GM18907 (cell line): Measurements from ENCODE around the gene CDCA4.
A peak's percentile ranks its signal among the peaks of the same experiment; 100 is the strongest.

Source experiments
- ATAC-seq: cut with Tn5 transposase; IDR thresholded peaks from one replicate; pipeline ENCODE4 v1.9.1; 2021; ENCODE audit warnings: mild to moderate bottlenecking, moderate library complexity; ENCODE audit not compliant: unreplicated experiment

CDCA4 gene

GRCh38 chr14:104993306-104993705 lies 27.6 kb downstream of the CDCA4 start:
- no peak for ATAC-seq

GRCh38 chr14:104992501-104992900 lies 28.4 kb downstream of the CDCA4 start:
- no peak for ATAC-seq

DNA sequence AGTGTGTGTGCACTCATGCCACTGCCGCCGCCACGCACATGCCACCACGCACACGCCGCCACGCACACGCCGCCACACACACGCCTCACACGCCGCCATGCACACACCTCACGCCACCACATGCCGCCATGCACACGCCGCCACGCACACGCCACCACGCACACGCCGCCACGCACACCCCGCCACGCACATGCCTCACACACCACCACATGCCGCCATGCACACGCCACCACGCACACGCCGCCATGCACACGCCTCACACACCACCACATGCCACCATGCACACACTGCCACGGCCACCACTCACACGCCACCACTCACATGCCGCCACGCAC lies 29.0 kb downstream of the CDCA4 start:
- ATAC-seq = no peak

DNA sequence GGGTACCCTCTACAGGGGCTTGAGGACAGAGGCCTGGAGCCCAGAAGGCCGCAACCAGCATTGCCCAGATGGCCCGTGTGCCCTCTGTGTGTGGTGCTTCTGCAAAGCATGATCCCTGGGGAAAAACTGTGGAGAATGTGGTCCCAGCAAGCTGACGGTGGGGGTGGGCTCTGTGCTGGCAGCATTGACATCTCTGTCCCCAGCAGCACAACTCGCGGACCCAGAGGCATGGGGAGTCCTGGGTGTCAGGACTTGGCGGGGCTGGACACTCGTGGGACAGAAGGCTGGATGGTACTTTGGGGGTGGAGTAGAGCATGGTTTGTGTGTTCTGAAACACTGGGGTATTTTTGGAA lies 31.0 kb downstream of the CDCA4 start:
- ATAC-seq = no peak

DNA sequence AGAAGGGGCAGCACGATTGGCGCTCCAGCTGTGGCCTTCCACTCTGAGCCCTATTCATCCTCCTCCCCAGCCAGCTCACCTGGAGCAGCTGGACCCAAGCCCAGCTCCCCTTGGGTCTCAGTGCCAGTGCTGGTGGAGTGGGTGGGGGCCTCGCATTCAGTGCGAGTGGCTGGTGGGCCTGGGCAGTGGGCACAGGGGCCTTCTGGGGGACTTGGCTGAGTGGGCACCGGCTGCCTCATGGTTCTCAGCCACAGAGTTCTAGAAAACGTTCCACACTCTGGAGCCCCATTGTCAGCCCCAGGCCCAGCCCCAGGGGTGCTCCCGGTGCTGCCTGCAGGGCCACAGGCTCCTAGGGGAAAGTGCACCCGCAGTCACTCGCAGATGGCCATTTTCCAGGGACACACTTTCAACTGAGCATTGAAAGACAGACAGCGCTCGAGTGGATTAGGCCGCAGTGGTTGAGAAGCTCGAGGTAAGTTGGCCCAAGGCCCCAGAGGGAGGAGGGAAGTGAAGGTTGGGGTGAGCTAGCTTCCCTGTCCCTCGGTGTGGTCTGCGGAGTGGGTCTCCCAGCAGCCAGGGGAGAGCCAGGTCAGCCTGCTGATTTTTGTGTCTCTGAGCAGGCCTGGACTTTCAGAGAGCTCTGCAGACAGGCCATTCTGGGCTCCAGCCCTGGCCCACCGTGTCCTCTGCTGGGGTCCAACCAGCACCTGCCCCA lies 31.5 kb downstream of the CDCA4 start:
- ATAC-seq = no peak

DNA sequence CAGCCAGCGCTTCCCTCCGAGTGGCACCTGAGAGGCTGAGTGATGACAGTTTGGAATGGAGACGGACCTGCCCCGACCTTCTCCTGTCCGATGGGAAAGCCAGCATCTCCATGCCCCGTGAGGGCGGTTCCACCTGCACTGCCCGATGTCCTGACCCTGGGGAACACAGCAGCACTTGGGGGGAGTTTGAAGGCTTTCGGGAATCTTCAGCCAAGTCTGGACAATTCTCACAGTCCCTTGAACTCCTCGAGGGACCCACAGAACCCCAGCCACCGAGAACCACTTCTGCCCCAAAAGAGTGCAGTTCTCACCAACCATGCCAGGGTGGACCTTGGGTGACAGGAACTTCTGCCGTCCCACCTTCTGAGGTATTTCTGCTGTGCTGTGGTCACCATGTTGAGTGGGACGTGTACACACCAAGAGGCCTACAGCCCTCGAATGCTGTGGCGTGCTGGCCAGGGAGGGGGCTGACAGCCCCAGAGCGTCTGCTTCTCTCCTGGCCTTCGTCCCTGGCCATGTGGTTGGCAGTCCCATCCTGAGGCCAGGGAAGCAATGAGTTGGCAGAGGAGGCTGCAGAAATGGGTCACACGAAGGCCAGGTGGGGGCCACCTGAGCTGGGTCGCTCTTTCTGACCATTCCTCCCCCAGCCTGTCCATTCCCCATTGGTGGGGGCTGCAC lies 34.3 kb downstream of the CDCA4 start:
- ATAC-seq = no peak

DNA sequence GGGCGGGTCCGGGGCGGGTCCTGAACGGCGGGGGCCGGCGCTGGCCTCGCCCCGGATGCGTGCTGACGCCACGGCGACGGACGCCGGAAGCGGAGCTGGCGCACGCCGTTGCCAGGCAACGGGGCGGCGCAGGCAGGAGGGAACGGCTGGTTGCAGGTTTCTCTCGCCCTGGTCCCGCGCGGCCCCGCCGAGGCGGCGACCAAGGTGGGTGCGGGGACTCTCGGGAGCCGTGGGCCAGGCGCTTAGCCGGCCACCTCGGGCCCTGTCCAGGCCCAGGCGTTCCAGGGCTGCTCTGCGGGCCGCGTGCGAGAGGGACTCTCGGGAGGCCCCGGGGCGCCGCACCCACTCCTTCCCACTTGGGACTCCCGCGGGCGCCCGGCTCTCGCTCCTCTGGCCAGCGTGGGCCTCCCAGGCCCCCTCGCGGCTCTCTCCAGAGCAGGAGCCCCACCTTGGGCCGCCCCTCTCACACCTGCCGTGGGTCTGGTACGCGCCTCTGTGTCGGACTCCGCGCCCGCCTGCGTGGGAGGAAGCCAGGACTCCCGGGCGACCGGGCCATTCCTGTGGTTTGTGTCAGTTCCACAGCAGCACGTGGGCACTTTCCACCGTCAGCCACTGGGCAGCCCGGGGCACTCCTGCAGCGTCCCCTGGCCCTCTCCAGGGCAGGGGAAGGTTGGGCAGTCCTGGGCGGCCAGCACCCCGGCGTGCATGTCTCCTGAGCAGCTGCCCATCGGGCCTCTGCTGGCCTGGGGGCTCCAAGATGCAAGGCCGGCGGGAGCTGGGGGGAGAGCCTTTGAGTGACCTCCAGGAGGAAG lies 35.0 kb downstream of the CDCA4 start, which contains the start of gene CLBA1:
Gene CLBA1, plus strand, starts transcription at position 114 of the 812 bp plus-strand sequence. Its CDS starts 644 bp downstream, at position 758.
- ATAC-seq = peak; percentile 84

GRCh38 chr14:104984056-104984894 lies 36.6 kb downstream of the CDCA4 start:
- no peak for ATAC-seq

DNA sequence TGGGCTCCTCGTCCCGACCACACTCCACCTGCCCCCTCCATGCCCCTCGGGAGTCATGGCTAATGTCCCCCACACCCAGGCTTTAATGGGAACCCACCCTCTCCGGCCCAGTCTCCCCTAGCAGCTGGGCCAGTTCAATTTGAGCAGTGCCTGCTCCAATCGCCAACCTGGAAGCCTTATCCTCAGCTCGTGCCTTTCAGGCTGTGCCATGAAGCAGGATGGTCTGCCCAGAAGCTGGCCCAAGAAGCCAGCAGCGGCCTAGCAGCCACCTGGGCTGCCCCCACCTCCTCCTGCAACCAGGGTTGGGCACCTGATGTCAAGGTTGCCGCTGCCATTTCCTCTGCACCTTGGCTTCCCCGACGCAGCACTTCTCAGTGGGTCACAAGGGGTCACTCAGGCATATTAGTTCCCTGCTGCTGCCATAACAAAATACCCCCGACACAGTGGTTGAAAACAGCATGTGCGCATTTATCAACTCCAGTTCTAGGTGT lies 37.6 kb downstream of the CDCA4 start:
- no peak for ATAC-seq

DNA sequence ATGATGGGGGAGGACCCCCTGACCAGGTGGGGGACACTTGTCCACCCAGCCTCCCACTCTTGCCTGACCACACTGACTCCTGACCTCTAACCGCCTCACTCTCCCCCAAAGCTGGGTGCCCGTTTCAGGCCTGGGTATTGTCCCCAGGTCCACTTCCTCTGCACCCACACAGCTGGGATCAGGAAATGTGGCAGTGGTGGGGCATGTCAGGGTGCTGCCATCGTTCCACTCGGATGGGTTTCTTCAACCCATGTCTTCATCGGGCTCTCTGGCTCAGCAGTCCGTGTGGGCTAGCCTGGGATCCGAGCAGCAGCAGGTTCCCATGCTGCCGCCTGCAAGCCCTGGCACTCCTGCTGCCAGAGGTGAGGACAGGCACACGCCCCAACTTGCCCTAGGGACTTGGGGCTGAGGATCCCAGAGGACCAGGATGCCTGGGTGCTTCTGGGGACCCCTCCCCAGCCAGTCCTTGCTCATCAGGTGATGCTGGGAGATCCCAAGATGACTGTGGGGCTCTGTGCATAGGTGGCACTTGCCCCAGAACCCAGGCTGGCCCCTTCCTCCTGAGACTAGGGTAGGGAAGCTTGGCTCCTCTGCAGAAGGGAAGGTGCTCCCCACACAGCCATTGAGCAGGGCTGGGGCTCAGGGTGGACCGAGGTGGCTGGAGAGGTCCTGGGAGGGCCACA lies 38.2 kb downstream of the CDCA4 start:
- ATAC-seq = no peak

DNA sequence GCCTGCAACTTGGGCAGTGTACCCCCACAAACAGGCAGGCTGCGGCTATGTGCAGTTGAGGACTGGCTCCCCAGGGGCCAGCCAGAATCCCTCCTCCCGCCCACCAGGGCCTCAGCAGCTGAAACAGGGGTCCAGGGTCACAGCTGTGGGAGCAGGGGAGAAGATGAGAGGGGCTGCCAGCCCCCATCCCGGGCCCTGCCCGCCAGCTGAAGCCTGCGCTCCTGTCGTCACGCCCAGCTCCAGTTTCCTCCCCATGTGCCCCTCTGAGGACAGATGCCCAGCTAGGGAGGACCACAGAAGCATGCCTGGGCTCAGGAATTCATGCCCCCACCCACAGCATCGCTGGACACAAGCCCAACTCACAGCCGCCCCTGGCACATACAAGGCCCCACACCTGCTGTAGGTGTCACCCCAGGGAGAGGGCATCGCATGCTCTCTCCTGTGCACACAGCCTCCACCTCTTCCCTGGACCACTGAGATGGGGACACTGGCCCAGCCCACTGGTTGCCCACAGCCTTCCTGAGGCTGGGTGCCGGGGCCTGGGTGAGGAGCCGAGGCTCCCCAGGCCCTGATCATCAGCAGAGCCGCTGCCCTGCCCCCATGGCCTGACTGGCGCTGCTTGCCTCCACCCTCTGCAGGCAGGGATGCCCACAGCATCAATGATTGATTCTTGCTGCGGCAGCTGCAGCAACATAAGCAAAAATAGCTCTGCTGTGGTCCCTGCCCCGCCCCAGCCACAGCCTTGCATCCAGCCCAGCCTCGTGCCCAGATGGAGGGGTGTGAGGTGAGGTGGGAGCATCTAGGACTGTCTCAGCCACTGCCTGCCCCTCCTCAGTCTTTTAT lies 39.0 kb downstream of the CDCA4 start:
- no peak for ATAC-seq

GRCh38 chr14:104980611-104981531 lies 40.0 kb downstream of the CDCA4 start:
- no peak for ATAC-seq

- ATAC-seq = no peak
Observed at GRCh38 chr14:104979758-104980610, 40.9 kb downstream of the CDCA4 start.

- no peak for ATAC-seq
Observed at GRCh38 chr14:104978746-104979691, 41.9 kb downstream of the CDCA4 start.

DNA sequence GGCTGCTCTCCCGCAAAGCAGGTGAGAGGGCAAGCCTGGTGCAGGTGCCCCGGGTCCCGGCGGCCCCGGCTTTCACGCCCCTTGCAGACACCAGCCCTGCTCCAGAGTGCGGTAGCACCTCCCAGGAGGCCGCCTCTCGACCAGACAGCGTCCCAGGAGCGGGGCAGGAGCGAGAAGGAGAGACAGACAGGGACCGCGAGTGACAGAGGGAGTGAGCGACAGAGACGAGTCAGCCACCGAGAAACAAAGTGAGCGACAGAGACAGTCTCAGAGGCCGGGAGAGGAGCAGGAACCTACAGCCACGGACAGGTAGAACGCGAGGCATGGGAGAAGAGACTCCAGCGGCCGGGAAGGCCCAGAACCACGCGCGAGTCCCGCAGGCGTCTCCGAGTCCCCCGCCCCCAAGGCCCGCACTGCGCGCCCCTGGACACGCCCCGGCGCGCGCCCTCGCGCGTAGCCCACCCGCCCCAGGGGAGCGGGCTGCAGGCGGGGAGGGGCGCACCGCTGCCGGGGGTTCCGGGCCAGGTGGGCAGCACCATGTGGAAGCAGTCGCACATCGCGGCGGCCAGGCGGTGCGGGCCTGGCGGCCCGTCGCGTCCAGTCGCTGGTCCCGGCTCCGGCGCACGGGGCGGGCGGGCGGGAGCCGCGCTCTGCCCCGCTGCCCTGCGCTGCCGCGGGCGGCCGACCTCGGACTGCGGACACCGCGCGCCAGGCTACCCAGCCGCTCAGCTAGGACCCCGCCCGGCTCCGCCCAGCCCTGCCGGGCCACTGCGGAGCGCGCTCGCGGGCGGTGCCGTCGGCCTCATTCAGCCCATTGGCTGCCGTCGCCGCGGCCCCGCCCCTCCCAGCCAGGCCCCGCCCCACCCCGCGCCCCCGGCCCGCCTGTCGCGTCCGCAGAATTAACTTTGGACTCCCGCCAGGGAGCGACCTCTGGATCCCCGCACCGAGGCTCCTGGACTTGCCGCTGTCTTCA lies 42.9 kb downstream of the CDCA4 start, which contains the start of gene AHNAK2:
Gene AHNAK2, minus strand, starts transcription at position 694 of the 973 bp plus-strand sequence. Its CDS starts 137 bp downstream, at position 557.
- no peak for ATAC-seq
